K562 (cell line): ENCODE data around the gene PPP2R1B. TPM values are rescaled to one million over a fixed set of nuclear protein-coding genes. Genes with fewer than 3 reads are reported as not detected.

Experiments used
- ATAC-seq: fragments of 200-7000 bp; cut with Tn5 transposase; 3 replicates; pipeline ENCODE4 v1.9.1; 2020; ENCODE audit warnings: moderate library complexity
- BruUV-seq: library from RNA; stranded (reverse); fragments of 400-500 nt; replicated peaks from 2 replicates; lab custom pipeline; 2021; lab: Mats Ljungman, UMichigan
- CTCF ChIA-PET: fragments of 300-600 bp; formaldehyde crosslinking; extraction: SDS; loops from one replicate; lab custom pipeline; 2021; ENCODE audit warnings: low intra/inter-chr PET ratio; lab: Yijun Ruan, JAX
- POLR2A ChIA-PET: fragments of 300-600, 350-650 bp; sonication (Branson Sonifier 250); formaldehyde crosslinking; extraction: SDS; loops from one replicate; lab custom pipeline; 2021; ENCODE audit warnings: antibody characterized with exemption, inconsistent platforms; lab: Yijun Ruan, JAX
- DNase-seq, 4 experiments: peaks; one replicate each; pipeline versions ENCODE4 v3.0.0 to v3.0.0-alpha.2; 2011 to 2018; ENCODE audit warnings: low spot score in 3 of 4, mixed read lengths in 3 of 4; ENCODE audit errors: extremely low read depth in 1 of 4
- FAIRE-seq: peaks from 2 replicates; lab custom pipeline; 2011; peaks lifted over from hg19 to GRCh38; lab: Jason Lieb, UNC
- H2AFZ ChIP-seq: 2 replicates; pipeline ENCODE4 v1.6.0; 2011; ENCODE audit warnings: low read depth, low read length, control low read depth, inconsistent platforms
- H3K27ac ChIP-seq: fragments of 200-600 bp; 3 replicates; pipeline ENCODE4 v1.8.0; 2011; ENCODE audit warnings: low read depth, mild to moderate bottlenecking, control low read depth, inconsistent platforms, low read length, moderate library complexity, mixed read lengths; ENCODE audit errors: extremely low read depth
- H3K27me3 ChIP-seq, 2 experiments: fragments of 300-600 bp in 1 of 2; 2 replicates in 1 of 2; 3 replicates in 1 of 2; pipeline versions ENCODE4 v1.6.0 to v1.8.0; 2011; ENCODE audit warnings: inconsistent platforms in 2 of 2, low read length in 2 of 2, mild to moderate bottlenecking in 1 of 2, mixed read lengths in 1 of 2, moderate library complexity in 1 of 2; ENCODE audit not compliant: control insufficient read depth in 2 of 2, insufficient read depth in 2 of 2
- H3K36me3 ChIP-seq: fragments of 300-600 bp; 3 replicates; pipeline ENCODE4 v1.8.0; 2011; ENCODE audit warnings: mild to moderate bottlenecking, low read length, inconsistent platforms; ENCODE audit not compliant: control insufficient read depth, insufficient read depth
- H3K4me1 ChIP-seq, 2 experiments: fragments of 200-600 bp in 1 of 2; replicated peaks in 1 of 2; 2 replicates in 1 of 2; 3 replicates in 1 of 2; pipeline versions ENCODE4 v1.5.1 to v1.8.0; 2011; ENCODE audit warnings: inconsistent platforms in 2 of 2, low read length in 2 of 2, mild to moderate bottlenecking in 1 of 2, mixed read lengths in 1 of 2, moderate library complexity in 1 of 2; ENCODE audit not compliant: control insufficient read depth in 2 of 2, insufficient read depth in 2 of 2
- H3K4me2 ChIP-seq: 2 replicates; pipeline ENCODE4 v1.6.1; 2011; ENCODE audit warnings: low read length, control low read depth, inconsistent platforms, mixed read lengths; ENCODE audit not compliant: insufficient read depth
- H3K4me3 ChIP-seq: fragments of 200-600 bp; sonication (generic), shearing (Covaris generic); 2 replicates; pipeline ENCODE4 v1.5.1; 2016; ENCODE audit warnings: control low read depth, inconsistent platforms
- H3K79me2 ChIP-seq: fragments of 200-600 bp; 3 replicates; pipeline ENCODE4 v1.8.0; 2011; ENCODE audit warnings: low read length, inconsistent platforms; ENCODE audit not compliant: control insufficient read depth, insufficient read depth
- H3K9ac ChIP-seq, 2 experiments: 2 replicates each; pipeline versions ENCODE4 v1.6.0 to v1.6.1; 2011; ENCODE audit warnings: low read depth in 2 of 2, low read length in 2 of 2, control low read depth in 1 of 2, inconsistent platforms in 1 of 2, mild to moderate bottlenecking in 1 of 2, mixed read lengths in 1 of 2; ENCODE audit not compliant: insufficient read depth in 1 of 2
- H3K9me1 ChIP-seq: one replicate; pipeline ENCODE4 v1.6.0; 2011; ENCODE audit warnings: inconsistent platforms, mild to moderate bottlenecking, low read length, moderate library complexity; ENCODE audit not compliant: control insufficient read depth, insufficient read depth
- H3K9me3 ChIP-seq: replicated peaks from 2 replicates; pipeline ENCODE4 v1.5.1; 2011; ENCODE audit warnings: low read depth, low read length, inconsistent platforms; ENCODE audit not compliant: control insufficient read depth, insufficient read depth
- H4K20me1 ChIP-seq: replicated peaks from 2 replicates; pipeline ENCODE4 v1.6.1; 2011; ENCODE audit warnings: low read length, inconsistent platforms, mixed read lengths; ENCODE audit not compliant: control insufficient read depth, insufficient read depth
- KAT7 ChIP-seq: sonication (generic); formaldehyde crosslinking; IDR thresholded peaks from 2 replicates; pipeline ENCODE4 v1.8.0; 2022; ENCODE audit warnings: missing genetic modification reagents, mild to moderate bottlenecking, borderline replicate concordance
- MCM2 ChIP-seq: fragments of 450-650 bp; IDR thresholded peaks from 2 replicates; pipeline ENCODE4 v1.6.1; 2017; ENCODE audit warnings: low read depth, mild to moderate bottlenecking
- WGBS: fragments of 100-300 bp; shearing (Covaris generic); methylation state at CpG from one replicate; pipeline ENCODE4 v1.1.6; 2016; ENCODE audit warnings: low coverage, mixed read lengths; ENCODE audit not compliant: insufficient coverage; ENCODE audit errors: missing lambda C conversion rate; 5-methylcytosine and 5-hydroxymethylcytosine counted together
- in situ Hi-C: fragments of 300-500 bp; cut with MboI; formaldehyde crosslinking; loops from 4 replicates; pipeline ENCODE4 v1.15.0; 2018; ENCODE audit warnings: inconsistent platforms, mixed read lengths
- intact Hi-C: fragments of 100-400 bp; cut with micrococcal nuclease; formaldehyde crosslinking; loops from 2 replicates; pipeline ENCODE4 v1.14.2; 2022
- polyA plus RNA-seq, 8 experiments: library from polyadenylated mRNA; depleted of rRNA in 4 of 8; stranded (reverse) in 5 of 8; unstranded in 3 of 8; fragments of >200 nt; fragmentation: Nextera tagmentation in 2 of 8; fragmentation: Illumina TruSeq in 1 of 8; extraction: Ambion mirVana in 2 of 8; extraction: Trizol in 1 of 8; gene quantifications; 2 replicates each; pipeline versions ENCODE4 v1.2.1 to v1.2.3, GENCODE V29; 2011 to 2014; ENCODE audit warnings: inconsistent platforms in 1 of 8, missing spikeins in 1 of 8
- total RNA-seq, 7 experiments: library from RNA; depleted of rRNA in 6 of 7; stranded (reverse); fragments of >200 nt in 6 of 7; fragmentation: Illumina TruSeq in 2 of 7; extraction: Trizol in 2 of 7; gene quantifications; 2 replicates each; pipeline versions ENCODE4 v1.2.1 to v1.2.3, GENCODE V29; 2011 to 2021; ENCODE audit warnings: low replicate concordance in 1 of 7
- TF ChIP-seq, protein P1 (sequence below): sonication (generic); formaldehyde crosslinking; IDR thresholded peaks from 2 replicates; pipeline ENCODE4 v1.8.1; 2023; ENCODE audit warnings: missing genetic modification reagents, mild to moderate bottlenecking, borderline replicate concordance
- TF ChIP-seq, protein P2 (sequence below): sonication (generic); formaldehyde crosslinking; IDR thresholded peaks from 2 replicates; pipeline ENCODE4 v1.8.0; 2023; ENCODE audit warnings: mild to moderate bottlenecking, missing genetic modification reagents
- TF ChIP-seq, protein P3 (sequence below), 2 experiments: fragments of 250-450 bp in 1 of 2; fragments of 450-650 bp in 1 of 2; sonication (Bioruptor Pico) in 1 of 2; IDR thresholded peaks; 2 replicates each; pipeline versions ENCODE4 v1.6.1 to v1.8.0; 2016 to 2021; ENCODE audit warnings: mild to moderate bottlenecking in 2 of 2, moderate library complexity in 2 of 2, missing compliant biosample characterization in 1 of 2, missing genetic modification characterization in 1 of 2
- TF ChIP-seq, protein P4 (sequence below): sonication (generic); formaldehyde crosslinking; IDR thresholded peaks from 2 replicates; pipeline ENCODE4 v1.9.0; 2022; ENCODE audit warnings: mild to moderate bottlenecking, missing genetic modification reagents

Gene PPP2R1B
- total and polyA plus RNA-seq, 9 of the 15 experiments (the other 6 are each of a cell fraction or from before 2014, with no cell fraction given): 24.6 to 68.5 (median 39.8) TPM

DNA sequence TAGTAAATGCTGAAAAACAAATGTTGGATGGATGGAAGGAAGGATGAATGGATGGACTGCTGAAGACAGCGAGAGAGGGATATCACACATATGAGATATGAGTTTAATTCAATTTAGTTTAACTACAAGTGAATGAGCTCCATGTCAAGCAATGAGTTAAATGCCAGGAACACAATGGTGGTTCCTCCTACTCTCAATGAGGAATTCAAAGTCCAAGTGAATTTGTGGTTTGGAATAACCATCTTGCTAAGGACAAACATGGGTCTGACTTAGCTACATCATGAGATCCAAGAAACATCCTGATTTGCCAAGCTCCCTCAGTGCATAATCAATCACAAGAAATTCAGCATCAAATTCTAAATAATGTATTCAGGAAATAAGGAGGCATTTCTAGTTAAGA lies 26.1 kb upstream of the PPP2R1B start (continued):
- TF ChIP-seq, protein P1, sequence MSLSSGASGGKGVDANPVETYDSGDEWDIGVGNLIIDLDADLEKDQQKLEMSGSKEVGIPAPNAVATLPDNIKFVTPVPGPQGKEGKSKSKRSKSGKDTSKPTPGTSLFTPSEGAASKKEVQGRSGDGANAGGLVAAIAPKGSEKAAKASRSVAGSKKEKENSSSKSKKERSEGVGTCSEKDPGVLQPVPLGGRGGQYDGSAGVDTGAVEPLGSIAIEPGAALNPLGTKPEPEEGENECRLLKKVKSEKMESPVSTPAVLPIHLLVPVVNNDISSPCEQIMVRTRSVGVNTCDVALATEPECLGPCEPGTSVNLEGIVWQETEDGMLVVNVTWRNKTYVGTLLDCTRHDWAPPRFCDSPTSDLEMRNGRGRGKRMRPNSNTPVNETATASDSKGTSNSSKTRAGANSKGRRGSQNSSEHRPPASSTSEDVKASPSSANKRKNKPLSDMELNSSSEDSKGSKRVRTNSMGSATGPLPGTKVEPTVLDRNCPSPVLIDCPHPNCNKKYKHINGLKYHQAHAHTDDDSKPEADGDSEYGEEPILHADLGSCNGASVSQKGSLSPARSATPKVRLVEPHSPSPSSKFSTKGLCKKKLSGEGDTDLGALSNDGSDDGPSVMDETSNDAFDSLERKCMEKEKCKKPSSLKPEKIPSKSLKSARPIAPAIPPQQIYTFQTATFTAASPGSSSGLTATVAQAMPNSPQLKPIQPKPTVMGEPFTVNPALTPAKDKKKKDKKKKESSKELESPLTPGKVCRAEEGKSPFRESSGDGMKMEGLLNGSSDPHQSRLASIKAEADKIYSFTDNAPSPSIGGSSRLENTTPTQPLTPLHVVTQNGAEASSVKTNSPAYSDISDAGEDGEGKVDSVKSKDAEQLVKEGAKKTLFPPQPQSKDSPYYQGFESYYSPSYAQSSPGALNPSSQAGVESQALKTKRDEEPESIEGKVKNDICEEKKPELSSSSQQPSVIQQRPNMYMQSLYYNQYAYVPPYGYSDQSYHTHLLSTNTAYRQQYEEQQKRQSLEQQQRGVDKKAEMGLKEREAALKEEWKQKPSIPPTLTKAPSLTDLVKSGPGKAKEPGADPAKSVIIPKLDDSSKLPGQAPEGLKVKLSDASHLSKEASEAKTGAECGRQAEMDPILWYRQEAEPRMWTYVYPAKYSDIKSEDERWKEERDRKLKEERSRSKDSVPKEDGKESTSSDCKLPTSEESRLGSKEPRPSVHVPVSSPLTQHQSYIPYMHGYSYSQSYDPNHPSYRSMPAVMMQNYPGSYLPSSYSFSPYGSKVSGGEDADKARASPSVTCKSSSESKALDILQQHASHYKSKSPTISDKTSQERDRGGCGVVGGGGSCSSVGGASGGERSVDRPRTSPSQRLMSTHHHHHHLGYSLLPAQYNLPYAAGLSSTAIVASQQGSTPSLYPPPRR (CRISPR knock-in tag): no peak
- TF ChIP-seq KAT7 (CRISPR knock-in tag): no peak
- TF ChIP-seq, all 486 proteins: peak for 0

DNA sequence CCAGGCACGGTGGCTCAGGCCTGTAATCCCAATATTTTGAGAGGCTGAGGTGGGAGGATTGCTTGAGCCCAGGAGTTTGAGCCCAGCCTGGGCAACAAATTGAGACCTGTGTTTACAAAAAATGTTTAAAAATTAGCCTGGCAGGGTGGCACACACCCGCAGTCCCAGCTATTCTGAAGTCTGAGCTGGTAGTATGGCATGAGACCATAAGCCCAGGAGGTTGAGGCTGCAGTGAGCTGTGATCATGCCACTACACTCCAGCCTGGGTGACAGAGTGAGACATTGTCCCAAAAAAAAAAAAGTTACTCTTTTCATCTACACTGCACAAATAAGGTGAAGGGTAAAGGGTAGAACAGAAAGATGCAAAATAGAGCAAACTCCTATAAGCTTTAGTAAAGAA lies 22.3 kb upstream of the PPP2R1B start:
- no peaks in the 10 kb centered on the region for H3K79me2 ChIP-seq
- POLR2A ChIA-PET: no interaction called here
- no peaks in the 10 kb centered on the region; a peak in 1 of 5 replicates for H3K4me1 ChIP-seq
- DNase-seq: no peak
- H3K27ac ChIP-seq: no peak overlapping the region
- H4K20me1 ChIP-seq: no peaks in the 10 kb centered on the region
- ATAC-seq: no peak
- H3K27me3 ChIP-seq: no peaks in the 10 kb centered on the region
- no peak overlapping the region for H2AFZ ChIP-seq
- FAIRE-seq: no peak
- CTCF ChIA-PET: no interaction called here
- no peak overlapping the region for H3K4me2 ChIP-seq
- H3K9ac ChIP-seq: no peak overlapping the region
- no peaks in the 10 kb centered on the region for H3K9me3 ChIP-seq
- in situ Hi-C loops: no loop called here
- TF ChIP-seq, protein P2, sequence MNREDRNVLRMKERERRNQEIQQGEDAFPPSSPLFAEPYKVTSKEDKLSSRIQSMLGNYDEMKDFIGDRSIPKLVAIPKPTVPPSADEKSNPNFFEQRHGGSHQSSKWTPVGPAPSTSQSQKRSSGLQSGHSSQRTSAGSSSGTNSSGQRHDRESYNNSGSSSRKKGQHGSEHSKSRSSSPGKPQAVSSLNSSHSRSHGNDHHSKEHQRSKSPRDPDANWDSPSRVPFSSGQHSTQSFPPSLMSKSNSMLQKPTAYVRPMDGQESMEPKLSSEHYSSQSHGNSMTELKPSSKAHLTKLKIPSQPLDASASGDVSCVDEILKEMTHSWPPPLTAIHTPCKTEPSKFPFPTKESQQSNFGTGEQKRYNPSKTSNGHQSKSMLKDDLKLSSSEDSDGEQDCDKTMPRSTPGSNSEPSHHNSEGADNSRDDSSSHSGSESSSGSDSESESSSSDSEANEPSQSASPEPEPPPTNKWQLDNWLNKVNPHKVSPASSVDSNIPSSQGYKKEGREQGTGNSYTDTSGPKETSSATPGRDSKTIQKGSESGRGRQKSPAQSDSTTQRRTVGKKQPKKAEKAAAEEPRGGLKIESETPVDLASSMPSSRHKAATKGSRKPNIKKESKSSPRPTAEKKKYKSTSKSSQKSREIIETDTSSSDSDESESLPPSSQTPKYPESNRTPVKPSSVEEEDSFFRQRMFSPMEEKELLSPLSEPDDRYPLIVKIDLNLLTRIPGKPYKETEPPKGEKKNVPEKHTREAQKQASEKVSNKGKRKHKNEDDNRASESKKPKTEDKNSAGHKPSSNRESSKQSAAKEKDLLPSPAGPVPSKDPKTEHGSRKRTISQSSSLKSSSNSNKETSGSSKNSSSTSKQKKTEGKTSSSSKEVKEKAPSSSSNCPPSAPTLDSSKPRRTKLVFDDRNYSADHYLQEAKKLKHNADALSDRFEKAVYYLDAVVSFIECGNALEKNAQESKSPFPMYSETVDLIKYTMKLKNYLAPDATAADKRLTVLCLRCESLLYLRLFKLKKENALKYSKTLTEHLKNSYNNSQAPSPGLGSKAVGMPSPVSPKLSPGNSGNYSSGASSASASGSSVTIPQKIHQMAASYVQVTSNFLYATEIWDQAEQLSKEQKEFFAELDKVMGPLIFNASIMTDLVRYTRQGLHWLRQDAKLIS: no peak
- TF ChIP-seq, protein P3, sequence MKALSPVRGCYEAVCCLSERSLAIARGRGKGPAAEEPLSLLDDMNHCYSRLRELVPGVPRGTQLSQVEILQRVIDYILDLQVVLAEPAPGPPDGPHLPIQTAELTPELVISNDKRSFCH (CRISPR knock-in tag; IDR thresholded peaks at IDR 0.05): no peak
- TF ChIP-seq, protein P3 (tag; IDR thresholded peaks at IDR 0.05): no peak
- no peak for TF ChIP-seq MCM2
- TF ChIP-seq, protein P4, sequence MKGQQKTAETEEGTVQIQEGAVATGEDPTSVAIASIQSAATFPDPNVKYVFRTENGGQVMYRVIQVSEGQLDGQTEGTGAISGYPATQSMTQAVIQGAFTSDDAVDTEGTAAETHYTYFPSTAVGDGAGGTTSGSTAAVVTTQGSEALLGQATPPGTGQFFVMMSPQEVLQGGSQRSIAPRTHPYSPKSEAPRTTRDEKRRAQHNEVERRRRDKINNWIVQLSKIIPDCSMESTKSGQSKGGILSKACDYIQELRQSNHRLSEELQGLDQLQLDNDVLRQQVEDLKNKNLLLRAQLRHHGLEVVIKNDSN (CRISPR knock-in tag): no peak
- no peak overlapping the region for H3K4me3 ChIP-seq
- H3K9me1 ChIP-seq: no peaks in the 10 kb centered on the region
- BruUV-seq: no TSS peak
- H3K36me3 ChIP-seq: peaks cover 19% of the 10 kb centered on the region; the same call in 2 of the 3 replicates
- 37% methylated on average over 2 of the region's 2 CpGs for WGBS
- intact Hi-C loops: no loop called here
